DND-41 (cell line): ENCODE measurements around the gene ABCG1.

Experiments
- ATAC-seq: fragments of 200-7000 bp; cut with Tn5 transposase; 3 replicates; pipeline ENCODE4 v1.9.1; 2021; ENCODE audit warnings: low read depth; ENCODE audit not compliant: insufficient read depth
- DNase-seq: peaks from one replicate; pipeline ENCODE4 v3.0.0-alpha.2; 2020
- H2AFZ ChIP-seq: 2 replicates; pipeline ENCODE4 v1.6.0; 2012; ENCODE audit warnings: low read depth, low read length
- H3K27ac ChIP-seq: 2 replicates; pipeline ENCODE4 v1.5.1; 2012; ENCODE audit warnings: low read length, inconsistent platforms
- H3K27me3 ChIP-seq: fragments of 200-600 bp; sonication (generic); 2 replicates; pipeline ENCODE4 v1.6.0; 2012; ENCODE audit warnings: low read length, mild to moderate bottlenecking, inconsistent platforms; ENCODE audit not compliant: insufficient read depth, poor library complexity
- H3K36me3 ChIP-seq: 2 replicates; pipeline ENCODE4 v1.5.1; 2012; ENCODE audit warnings: low read length, inconsistent platforms; ENCODE audit not compliant: insufficient read depth
- H3K4me1 ChIP-seq: 2 replicates; pipeline ENCODE4 v1.5.1; 2012; ENCODE audit warnings: mild to moderate bottlenecking, low read length; ENCODE audit not compliant: insufficient read depth
- H3K4me2 ChIP-seq: 2 replicates; pipeline ENCODE4 v1.6.0; 2012; ENCODE audit warnings: mild to moderate bottlenecking, moderate library complexity, low read length, inconsistent platforms; ENCODE audit not compliant: insufficient read depth
- H3K4me3 ChIP-seq, 2 experiments: fragments of 200-600 bp in 1 of 2; shearing (Covaris generic) in 1 of 2; 2 replicates each; pipeline ENCODE4 v1.5.1; 2012 to 2016; ENCODE audit warnings: inconsistent platforms in 2 of 2, low read length in 2 of 2, mild to moderate bottlenecking in 2 of 2, low read depth in 1 of 2, moderate library complexity in 1 of 2
- H3K79me2 ChIP-seq: 2 replicates; pipeline ENCODE4 v1.6.0; 2012; ENCODE audit warnings: low read length, inconsistent platforms; ENCODE audit not compliant: insufficient read depth
- H3K9ac ChIP-seq: 2 replicates; pipeline ENCODE4 v1.6.0; 2012; ENCODE audit warnings: low read depth, mild to moderate bottlenecking, inconsistent platforms, low read length, moderate library complexity
- H3K9me3 ChIP-seq: 2 replicates; pipeline ENCODE4 v1.5.1; 2012; ENCODE audit warnings: low read length, moderate library complexity, mild to moderate bottlenecking, inconsistent platforms; ENCODE audit not compliant: insufficient read depth, severe bottlenecking
- H4K20me1 ChIP-seq: 2 replicates; pipeline ENCODE4 v1.6.0; 2012; ENCODE audit warnings: low read length; ENCODE audit not compliant: insufficient read depth
- EZH2 ChIP-seq: IDR thresholded peaks from 3 replicates; pipeline ENCODE4 v1.6.1; 2012; ENCODE audit warnings: borderline replicate concordance, low read depth, mild to moderate bottlenecking, moderate library complexity, low read length, inconsistent platforms; ENCODE audit not compliant: severe bottlenecking
- TF ChIP-seq, protein P1 (sequence below): IDR thresholded peaks from 2 replicates; pipeline ENCODE4 v1.5.1; 2012; ENCODE audit warnings: borderline replicate concordance, low read length, moderate library complexity, mild to moderate bottlenecking; ENCODE audit not compliant: poor library complexity, severe bottlenecking; ENCODE audit errors: extremely low read depth

ABCG1 gene

GRCh38 chr21:42193131-42193671, 25.7 kb upstream of the ABCG1 start:
- ATAC-seq, result peak; percentile 29
- H3K4me1 ChIP-seq, result peaks cover 55% of the 10 kb centered on the region
- no peak overlapping the region for H3K9ac ChIP-seq
- H2AFZ ChIP-seq, result 0 out of 2 replicates have a peak overlapping the region, but pooled peaks have one; percentile 6
- no peaks in the 10 kb centered on the region for H3K27me3 ChIP-seq
- no peaks in the 10 kb centered on the region for H4K20me1 ChIP-seq
- no peaks in the 10 kb centered on the region for H3K9me3 ChIP-seq
- H3K36me3 ChIP-seq, result no peaks in the 10 kb centered on the region
- no peaks in the 10 kb centered on the region for H3K79me2 ChIP-seq
- H3K4me3 ChIP-seq, result no peak overlapping the region
- peak overlapping the region; percentile 53 for H3K27ac ChIP-seq
- no peak for TF ChIP-seq EZH2
- TF ChIP-seq, protein P1, sequence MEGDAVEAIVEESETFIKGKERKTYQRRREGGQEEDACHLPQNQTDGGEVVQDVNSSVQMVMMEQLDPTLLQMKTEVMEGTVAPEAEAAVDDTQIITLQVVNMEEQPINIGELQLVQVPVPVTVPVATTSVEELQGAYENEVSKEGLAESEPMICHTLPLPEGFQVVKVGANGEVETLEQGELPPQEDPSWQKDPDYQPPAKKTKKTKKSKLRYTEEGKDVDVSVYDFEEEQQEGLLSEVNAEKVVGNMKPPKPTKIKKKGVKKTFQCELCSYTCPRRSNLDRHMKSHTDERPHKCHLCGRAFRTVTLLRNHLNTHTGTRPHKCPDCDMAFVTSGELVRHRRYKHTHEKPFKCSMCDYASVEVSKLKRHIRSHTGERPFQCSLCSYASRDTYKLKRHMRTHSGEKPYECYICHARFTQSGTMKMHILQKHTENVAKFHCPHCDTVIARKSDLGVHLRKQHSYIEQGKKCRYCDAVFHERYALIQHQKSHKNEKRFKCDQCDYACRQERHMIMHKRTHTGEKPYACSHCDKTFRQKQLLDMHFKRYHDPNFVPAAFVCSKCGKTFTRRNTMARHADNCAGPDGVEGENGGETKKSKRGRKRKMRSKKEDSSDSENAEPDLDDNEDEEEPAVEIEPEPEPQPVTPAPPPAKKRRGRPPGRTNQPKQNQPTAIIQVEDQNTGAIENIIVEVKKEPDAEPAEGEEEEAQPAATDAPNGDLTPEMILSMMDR, result no peak
- no peak overlapping the region for H3K4me2 ChIP-seq
- peak; percentile 69 for DNase-seq

DNA sequence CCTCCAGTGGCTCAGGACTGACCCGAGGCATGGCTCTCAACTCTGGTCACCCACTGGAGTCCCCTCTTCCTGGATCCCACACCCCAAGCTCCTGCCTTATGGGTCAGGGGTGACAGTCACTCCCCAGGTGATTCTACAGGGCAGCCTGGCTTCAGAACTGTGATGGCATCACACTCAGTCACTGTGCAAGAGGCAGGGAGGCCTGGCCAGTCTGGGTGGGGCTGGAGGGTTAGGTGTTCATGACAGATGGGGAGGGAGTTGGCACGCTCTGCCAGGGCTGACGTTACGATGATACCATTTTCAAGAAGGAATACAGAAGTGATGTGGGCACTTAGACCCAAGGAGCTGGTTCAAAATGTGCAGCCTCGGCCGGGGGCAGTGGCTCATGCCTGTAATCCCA, 25.2 kb upstream of the ABCG1 start:
- H3K36me3 ChIP-seq, result no peaks in the 10 kb centered on the region
- ATAC-seq (no peak), DNase-seq (no peak)
- no peaks in the 10 kb centered on the region for H3K27me3 ChIP-seq
- peaks cover 50% of the 10 kb centered on the region for H3K4me1 ChIP-seq
- TF ChIP-seq, protein P1, result no peak
- no peak for TF ChIP-seq EZH2
- no peak overlapping the region for H3K4me2 ChIP-seq
- no peaks in the 10 kb centered on the region for H4K20me1 ChIP-seq
- no peak overlapping the region for H3K9ac ChIP-seq
- H3K79me2 ChIP-seq, result no peaks in the 10 kb centered on the region
- H3K4me3 ChIP-seq, result no peak overlapping the region
- H2AFZ ChIP-seq, result no peak overlapping the region
- H3K9me3 ChIP-seq, result no peaks in the 10 kb centered on the region
- H3K27ac ChIP-seq, result peak overlapping the region; percentile 53

DNA sequence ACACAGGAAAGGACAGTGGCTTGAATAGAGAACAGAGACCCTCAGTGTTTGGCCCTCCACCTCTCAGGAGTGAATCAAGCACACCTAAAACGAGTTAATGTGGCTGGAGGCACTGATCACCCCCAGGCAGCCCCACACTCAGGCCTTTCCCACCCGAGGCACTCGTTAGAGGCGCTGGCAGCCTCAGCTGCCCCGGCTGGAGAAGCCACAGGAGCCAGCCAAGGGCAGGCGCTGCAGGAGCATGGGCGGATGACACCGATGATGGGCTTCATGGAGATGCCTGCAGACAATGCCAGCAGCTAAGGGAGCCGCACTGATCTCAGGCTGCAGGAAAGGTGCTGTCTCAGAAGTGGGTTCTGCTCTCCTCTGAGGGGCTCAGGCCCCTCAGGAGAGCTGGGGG, 24.1 kb upstream of the ABCG1 start:
- no peak for DNase-seq
- Histone ChIP-seq H3K4me2 (no peak overlapping the region), H3K79me2 (no peaks in the 10 kb centered on the region), H3K4me1 (peaks cover 50% of the 10 kb centered on the region), H3K27me3 (no peaks in the 10 kb centered on the region), H3K9me3 (no peaks in the 10 kb centered on the region), H3K27ac (0 out of 2 replicates have a peak overlapping the region, but pooled peaks have one; percentile 9), H2AFZ (no peak overlapping the region), H3K9ac (no peak overlapping the region; the same call in 1 of the 2 replicates), H3K4me3 (no peak overlapping the region), H4K20me1 (no peaks in the 10 kb centered on the region), H3K36me3 (no peaks in the 10 kb centered on the region)
- no peak for ATAC-seq
- TF ChIP-seq, protein P1, result no peak
- no peak for TF ChIP-seq EZH2
